SW 1271 (cell line): Measurements from ENCODE around the gene POU5F2.

Experiments used
- DNase-seq, 2 experiments: peaks; one replicate each; lab custom pipeline; 2025; lab: John Stamatoyannopoulos, UW

POU5F2 gene

DNA sequence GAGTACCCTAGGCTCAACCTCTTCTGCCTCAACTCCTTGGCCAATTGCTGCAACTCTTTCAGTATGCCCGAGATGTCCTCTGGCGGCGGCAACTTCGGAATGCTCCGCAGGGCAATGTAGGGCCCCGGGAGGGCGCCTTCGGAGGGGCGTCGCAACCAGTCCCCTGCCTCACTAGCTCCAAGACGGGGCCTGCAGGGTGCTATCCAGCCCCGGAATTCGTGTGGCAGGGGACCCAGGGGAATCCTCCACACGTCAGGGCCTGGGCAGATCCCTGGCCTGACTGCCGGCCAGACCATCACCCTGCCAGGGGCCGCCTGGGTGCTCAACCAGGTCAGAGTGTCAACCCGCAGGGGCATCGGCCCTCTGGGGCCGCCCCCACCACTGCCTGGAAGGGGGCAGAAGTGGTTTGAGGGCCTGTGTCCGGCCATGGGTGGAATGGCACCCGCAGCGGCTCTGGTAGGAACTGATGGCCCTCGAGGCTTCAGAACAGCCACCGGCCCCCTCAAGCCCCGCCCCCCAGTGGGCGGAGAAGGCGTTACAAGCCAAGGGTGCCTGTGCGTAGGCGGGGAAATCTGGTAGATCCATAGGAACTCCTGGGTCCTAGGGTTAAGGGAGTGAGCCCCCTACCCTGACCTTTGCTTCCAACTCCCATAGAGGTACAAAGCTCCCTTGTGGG is at the start of gene POU5F2:
TSS of gene POU5F2 (minus strand) at position 465 of the 676 bp plus-strand sequence. CDS start at position 428, 37 bp downstream.
- no peak for DNase-seq

- no peak for DNase-seq
Measured at GRCh38 chr5:93790401-93790800, 49.0 kb upstream of the POU5F2 start.

- DNase-seq, result peak in 1 of 2 experiments; percentile 41
Measured at GRCh38 chr5:93789173-93790067, 48.0 kb upstream of the POU5F2 start.

DNA sequence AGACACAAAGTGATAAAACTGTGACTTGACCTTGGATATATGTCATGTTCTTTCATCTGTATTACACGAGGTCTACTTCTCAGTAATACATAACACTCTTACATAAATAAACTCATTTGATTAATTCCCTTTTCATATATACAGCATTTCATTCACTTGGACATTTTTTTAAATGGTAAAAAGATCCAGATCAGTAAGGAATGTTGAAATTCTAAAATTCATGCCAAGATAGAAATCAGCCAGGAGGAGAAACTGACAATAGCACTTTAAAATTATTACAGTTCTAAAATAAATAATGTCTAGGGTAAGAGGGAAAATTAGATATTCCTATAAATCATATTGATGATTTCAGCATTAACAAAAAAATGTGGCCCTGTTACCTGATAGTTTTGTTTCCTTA is 46.2 kb upstream of the POU5F2 start:
- DNase-seq, result no peak

GRCh38 chr5:93785475-93785874 is 44.1 kb upstream of the POU5F2 start:
- DNase-seq, result no peak

DNA sequence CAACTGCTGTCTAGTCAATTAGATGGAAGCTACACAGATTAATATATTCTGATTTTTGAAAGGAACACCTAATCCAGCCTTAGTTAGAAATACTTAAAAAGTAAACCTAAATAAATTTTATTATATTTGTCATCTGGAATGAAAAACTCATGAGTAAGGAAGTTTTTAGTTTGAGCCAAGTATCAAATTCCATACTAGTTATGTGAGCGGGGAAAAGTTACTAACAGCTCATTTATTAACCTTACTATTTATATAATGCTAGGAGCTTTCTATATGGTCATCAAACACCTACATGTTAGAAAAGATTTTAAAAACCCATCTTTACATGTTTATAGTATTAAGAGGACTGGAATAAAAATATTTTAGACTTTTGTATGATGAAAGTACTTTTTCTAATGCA is 41.6 kb upstream of the POU5F2 start:
- DNase-seq, result no peak

DNA sequence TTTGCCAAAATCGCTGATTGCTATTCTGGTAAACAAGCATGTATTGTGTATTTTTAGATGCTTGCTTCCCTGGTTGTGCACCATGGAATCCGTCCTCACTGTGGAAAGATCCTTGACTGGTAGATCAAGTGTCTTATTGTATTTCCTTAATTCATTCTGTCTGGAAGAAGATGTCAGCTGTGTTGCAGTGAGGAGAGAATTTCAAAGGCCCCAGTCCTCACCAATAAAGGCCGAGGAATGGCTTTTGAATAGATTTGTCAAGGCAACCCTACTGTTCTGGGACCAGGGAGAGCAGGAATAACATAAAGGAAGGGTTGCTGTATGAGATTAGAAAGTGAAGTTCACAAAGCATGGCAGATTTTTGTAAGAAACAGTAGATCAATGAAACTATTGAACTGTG is 36.2 kb upstream of the POU5F2 start:
- no peak for DNase-seq

- no peak for DNase-seq
Measured at GRCh38 chr5:93756372-93756771, 15.0 kb upstream of the POU5F2 start.

DNA sequence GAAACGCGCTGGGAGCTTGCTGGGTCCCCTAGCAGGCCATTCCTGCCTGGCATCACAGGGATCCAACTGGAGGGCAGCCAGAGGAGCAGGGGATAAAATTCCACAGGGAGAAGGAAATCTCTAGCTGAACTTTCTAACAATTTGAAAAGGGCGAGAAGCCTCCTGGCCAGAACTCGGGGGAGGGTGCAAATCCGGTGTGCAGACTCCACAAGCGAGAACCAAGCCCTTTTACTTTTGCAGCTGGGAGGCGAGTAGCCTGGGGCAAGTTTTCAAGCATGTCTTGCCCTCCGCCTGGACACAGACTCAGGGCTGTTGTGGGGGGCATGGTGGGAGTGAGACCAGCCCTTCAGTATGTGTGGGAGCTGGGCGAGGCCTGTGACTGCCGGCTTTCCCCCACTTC is 14.3 kb upstream of the POU5F2 start:
- DNase-seq, result no peak

DNA sequence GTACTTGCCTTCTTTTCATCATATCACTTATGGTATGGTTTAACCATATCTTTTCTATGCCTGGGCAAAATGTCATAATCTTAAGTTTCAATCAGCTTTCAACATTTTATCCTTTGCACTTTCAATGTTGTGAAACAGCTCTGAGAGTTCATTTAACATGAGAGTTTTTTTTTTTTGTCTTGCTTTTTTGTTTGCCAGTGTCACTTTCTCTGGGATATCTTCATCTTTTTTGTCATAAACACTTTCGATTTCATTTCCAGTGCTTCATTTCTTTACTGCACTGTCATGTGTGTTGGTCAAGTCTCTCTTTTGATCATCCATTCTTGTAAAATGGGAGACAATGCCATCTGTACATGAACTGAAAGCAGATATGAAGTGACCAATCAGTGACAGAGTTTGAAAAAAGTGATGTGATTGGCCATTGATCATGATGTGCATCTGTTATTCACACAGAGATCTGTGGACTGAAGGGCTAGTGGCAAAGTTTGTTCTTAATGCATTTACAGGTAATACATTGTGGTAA is 7.5 kb upstream of the POU5F2 start:
- DNase-seq, result no peak

DNA sequence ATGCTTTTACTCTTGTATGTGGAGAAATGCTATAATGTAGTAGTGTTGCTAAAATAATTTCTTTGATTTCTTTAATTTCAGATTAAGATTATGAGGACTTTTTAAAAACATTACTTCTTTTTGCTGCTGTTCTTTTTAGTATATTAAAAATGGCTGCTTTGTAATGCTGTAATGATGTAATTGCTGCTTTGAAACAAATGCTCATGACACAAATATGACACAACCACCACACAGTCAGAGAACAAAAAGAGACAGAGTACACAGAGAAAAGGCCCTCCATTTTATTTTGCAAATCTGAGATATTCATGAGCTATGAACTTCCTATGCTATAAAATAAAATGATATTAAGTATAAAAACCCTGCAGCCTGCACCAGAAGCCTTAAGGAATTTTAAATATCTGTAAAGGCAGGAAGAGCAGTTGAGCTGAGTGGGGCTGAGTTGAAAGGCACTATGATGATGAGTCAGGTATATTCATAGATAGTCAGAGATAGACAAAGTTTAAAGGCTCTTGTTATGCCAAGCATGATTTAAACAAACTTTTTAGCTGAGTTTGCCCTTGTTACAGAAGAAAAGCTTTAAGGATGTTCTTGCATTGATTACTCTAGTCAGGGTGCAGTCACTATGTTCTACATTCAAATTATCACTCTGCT is 5.1 kb upstream of the POU5F2 start:
- no peak for DNase-seq

GRCh38 chr5:93736284-93736683 is 5.1 kb downstream of the POU5F2 start:
- DNase-seq, result no peak

- DNase-seq, result no peak
Measured at GRCh38 chr5:93735378-93735777, 6.0 kb downstream of the POU5F2 start.

DNA sequence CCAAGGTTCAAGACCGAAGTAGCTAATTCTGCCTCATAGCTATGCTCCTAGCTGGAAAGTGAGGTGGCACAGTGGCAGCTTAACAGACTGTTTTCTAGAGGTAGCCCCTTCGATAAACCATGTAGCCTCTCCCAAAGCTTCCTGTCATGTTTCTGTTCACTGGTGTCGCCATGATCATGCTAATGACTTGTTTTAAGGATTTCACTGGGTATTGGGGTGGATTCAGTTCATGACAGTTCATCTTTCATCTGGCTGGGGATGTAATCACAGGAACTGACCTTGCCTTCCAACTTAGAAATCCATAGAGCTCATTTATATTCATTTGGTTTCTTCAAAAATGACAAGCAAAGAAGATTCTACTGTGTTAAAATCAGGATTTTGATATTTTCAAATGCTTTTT is 9.4 kb downstream of the POU5F2 start:
- DNase-seq, result no peak

DNA sequence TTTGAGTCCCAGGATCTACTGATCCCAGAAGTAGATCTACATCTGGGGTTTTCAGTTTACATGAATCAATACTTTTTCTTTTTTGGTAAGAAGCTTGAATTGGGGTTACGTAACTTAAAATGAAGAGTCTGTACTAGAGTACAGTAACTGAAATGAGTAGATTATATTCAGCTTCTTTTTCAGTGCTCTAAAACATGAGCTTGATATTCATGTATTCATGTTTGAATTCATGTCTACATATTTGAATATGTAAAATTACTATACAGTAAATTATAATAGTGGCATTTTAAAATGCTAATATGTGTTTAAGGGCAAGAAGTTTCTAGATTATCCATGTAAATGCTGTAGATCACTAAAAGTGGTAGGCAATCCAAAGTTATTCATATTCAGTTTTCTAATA is 14.8 kb downstream of the POU5F2 start:
- DNase-seq, result no peak

GRCh38 chr5:93724791-93725190 is 16.6 kb downstream of the POU5F2 start:
- no peak for DNase-seq

GRCh38 chr5:93723681-93724080 is 17.7 kb downstream of the POU5F2 start:
- no peak for DNase-seq

- DNase-seq, result no peak
Measured at GRCh38 chr5:93723005-93723404, 18.4 kb downstream of the POU5F2 start.

DNA sequence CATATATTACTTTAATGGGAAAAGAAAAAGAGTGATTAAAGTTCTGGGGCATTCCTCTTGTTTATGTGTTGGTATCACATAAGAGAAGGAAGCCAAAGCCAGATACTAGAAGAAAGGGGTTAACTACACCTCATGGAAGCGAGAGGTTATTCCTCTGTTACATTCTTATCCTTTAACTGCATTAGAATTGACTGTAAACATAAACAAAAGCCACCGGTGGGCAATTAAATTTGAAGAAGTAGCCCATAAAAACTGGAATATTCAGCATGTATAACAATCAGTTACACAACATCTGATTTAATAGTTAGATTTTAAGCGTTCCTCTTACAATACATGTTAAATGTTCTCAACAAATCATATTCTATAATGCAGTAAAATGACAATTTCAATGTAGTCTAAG is 18.8 kb downstream of the POU5F2 start:
- DNase-seq, result no peak

GRCh38 chr5:93721511-93721910 is 19.9 kb downstream of the POU5F2 start:
- no peak for DNase-seq

DNA sequence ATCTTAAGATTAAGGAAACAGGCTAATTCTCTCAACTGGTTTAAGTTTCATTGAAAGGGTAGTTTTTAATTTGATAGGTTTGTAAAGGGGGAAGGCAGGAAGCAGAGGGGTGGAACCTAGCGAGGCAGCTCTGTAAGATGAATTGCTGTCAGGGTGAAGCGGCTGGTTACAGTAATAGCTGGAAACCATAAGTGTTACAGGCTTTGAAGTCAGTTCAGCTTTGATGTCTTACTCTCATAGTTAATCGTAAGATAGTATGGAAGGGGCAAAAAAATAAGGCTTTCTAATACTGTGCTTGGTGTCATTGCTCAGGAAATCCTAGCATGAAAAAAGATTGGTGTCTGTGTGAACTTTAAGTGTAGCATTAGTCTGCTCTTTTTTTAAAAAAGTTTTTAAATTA is 20.3 kb downstream of the POU5F2 start:
- DNase-seq, result no peak

DNA sequence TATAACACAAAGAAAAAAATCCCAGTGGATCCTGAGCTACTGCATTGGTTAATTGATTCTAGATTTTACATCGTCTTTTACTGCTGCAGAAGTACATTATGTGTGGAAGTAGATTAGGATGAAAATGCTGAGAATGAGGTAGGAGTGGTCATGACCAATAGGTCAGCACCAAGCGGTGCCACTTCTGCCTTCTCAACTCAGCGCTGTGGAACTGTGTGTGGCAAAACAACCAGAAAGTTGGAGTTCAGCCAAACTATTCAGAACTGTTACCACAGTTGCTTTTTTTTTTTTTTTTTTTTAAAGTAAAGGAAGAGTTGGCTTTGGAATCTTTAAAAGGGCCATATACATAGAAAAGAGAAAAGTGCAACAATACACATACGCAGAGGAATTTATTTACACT is 24.2 kb downstream of the POU5F2 start:
- no peak for DNase-seq

- DNase-seq, result no peak
Measured at GRCh38 chr5:93716453-93716852, 24.9 kb downstream of the POU5F2 start.
